Measurements from ENCODE around the gene SGF29. TPM values are rescaled to one million over a fixed set of nuclear protein-coding genes. Genes with fewer than 3 reads are reported as not detected.
A peak's percentile ranks its signal among the peaks of the same experiment; 100 is the strongest.
"Not testable (repeated sequence)": the region's sequence is repeated elsewhere in the genome, so short reads cannot be mapped to it uniquely, and the experiment has no call there.

SGF29 gene
- total and polyA plus RNA-seq, 12 donors, result 18.4 to 118 (median 29.9) TPM

DNA sequence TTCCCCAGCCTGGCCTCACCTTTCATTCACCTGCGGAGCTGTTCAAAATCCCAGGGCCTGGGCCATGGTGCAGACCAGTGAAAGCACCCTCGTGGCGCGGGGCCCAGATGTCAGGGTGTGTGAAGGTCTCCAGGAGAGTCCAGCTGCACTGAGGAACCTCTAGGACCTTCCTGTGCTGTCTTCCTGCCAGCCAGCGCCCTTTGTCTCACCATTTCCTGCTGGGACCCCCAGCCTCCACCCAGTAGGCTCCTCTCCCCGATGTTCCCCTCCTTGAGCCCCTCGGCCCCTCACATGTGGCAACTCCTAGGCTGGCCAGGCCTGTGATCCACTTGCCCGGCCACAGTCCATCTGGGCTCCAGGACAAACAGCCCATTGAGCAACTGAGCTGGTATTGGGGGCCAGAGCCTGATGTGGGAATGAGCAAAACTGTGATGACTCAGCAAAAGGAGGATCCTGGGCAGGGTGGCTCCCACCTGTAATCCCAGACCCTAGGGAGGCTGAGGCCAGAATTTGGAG, 42.5 kb downstream of the SGF29 start:
- H3K9me3 ChIP-seq (replicated peaks in 1 of 3), result no peaks in the 10 kb centered on the region
- H3K4me3 ChIP-seq, result no peak overlapping the region
- H3K36me3 ChIP-seq (replicated peaks in 1 of 2), result peaks cover 0 to 2% of the 10 kb centered on the region in 2 donors
- TF ChIP-seq, protein P1, sequence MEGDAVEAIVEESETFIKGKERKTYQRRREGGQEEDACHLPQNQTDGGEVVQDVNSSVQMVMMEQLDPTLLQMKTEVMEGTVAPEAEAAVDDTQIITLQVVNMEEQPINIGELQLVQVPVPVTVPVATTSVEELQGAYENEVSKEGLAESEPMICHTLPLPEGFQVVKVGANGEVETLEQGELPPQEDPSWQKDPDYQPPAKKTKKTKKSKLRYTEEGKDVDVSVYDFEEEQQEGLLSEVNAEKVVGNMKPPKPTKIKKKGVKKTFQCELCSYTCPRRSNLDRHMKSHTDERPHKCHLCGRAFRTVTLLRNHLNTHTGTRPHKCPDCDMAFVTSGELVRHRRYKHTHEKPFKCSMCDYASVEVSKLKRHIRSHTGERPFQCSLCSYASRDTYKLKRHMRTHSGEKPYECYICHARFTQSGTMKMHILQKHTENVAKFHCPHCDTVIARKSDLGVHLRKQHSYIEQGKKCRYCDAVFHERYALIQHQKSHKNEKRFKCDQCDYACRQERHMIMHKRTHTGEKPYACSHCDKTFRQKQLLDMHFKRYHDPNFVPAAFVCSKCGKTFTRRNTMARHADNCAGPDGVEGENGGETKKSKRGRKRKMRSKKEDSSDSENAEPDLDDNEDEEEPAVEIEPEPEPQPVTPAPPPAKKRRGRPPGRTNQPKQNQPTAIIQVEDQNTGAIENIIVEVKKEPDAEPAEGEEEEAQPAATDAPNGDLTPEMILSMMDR (IDR thresholded peaks at IDR 0.05), result no peak
- TF ChIP-seq POLR2A (IDR thresholded peaks at IDR 0.05), result no peak
- H3K27me3 ChIP-seq, result no peaks in the 10 kb centered on the region
- H3K4me1 ChIP-seq (replicated peaks in 1 of 2), result peaks cover 3 to 4% of the 10 kb centered on the region in 2 donors
- peak overlapping the region in 1 of 5 donors; percentile 29 for H3K27ac ChIP-seq
- intact Hi-C loops (cut with DNase I), result no loop called here
- no peak for DNase-seq
- WGBS, 4 donors, result 71 to 80% (median 77%) methylated on average over 3 to 8 of the region's 8 CpGs

DNA sequence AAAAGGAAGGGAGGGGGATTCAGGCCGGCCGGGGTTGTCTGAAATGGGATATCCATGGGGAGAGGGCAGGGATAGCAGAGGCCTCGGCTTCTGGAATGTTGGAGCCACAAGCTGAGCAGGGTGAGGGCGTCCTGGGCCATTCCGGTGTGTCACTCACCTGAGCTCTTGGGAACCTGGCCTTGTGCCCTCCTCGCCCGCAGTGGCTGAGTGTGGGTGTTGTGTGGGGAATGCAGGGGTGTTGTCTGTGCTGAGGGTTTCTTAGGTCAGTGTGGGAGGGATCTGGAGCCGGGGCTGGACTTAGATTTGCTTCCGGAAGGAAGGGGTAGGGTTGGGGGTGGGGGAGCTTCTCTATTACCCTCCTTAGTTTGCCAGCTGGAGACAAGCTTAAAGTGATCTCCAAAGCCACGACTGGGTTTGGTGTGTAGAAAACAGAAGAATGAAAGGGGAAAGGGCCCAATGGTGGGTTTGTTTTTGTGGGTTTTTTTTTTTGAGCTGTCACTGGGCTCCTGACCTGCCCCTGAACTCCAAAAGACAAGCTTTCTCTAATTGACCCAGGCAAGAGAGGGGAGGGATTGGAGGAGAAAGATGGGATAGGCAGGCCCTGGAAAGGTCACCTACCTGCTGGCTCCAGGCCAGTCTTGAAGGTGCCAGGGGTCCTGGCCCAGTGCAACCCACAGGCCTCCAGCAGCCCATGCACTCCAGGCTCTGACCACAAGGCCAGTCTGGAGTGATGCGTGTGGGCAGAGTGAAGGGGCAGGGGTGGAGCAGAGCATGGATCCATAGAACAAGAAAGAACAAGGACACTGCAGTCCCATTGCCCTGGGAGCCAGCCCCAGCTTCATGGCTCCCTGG, 43.3 kb downstream of the SGF29 start, which contains the start of gene SULT1A2:
Gene SULT1A2, minus strand, starts transcription at position 211 of the 852 bp plus-strand sequence. CDS start 1,120 bp downstream, outside the sequence.
- 45 to 61% (median 52%) methylated on average over 8 to 11 of the region's 11 CpGs for WGBS, 4 donors
- TF ChIP-seq, protein P1 (IDR thresholded peaks at IDR 0.05), result no peak
- no peak for TF ChIP-seq POLR2A (IDR thresholded peaks at IDR 0.05)
- H3K9me3 ChIP-seq (replicated peaks in 1 of 3), result no peaks in the 10 kb centered on the region
- intact Hi-C loops (cut with DNase I), result no loop called here
- no peaks in the 10 kb centered on the region for H3K27me3 ChIP-seq
- peaks cover 3 to 4% of the 10 kb centered on the region in 2 donors for H3K4me1 ChIP-seq (replicated peaks in 1 of 2)
- H3K36me3 ChIP-seq (replicated peaks in 1 of 2), result no peaks in the 10 kb centered on the region
- no peak for DNase-seq
- no peak within 1 kb of the TSS for H3K4me3 ChIP-seq
- H3K27ac ChIP-seq, result peak within 1 kb of the TSS in 1 of 5 donors; percentile 29

DNA sequence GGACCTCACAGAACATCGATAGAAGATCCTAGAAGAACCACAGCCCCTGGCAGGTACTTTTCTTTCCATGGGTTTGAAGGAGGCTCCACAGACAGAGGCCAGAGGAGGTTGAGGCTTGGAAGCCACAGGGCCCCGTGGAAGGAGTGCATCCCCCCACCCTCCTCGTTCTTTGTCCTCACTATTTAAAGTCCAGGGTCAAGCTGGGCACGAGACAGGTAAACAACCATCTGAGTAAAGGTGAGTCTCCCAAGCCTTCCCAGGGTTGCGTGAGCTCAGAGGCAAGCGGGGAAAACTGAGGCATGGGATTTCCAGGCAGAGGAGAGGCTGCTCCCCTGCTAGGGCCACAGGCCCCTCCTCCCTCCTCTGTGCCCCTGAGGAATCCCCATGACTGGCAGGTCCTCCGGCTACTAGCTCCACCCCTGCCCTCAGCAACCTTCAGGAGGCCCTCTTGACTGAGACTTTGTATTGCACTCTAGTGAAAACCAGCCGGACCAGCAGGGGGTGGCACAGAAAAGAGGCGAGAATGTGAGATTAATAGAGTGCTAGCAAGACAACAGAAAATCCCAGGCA, 44.1 kb downstream of the SGF29 start:
- intact Hi-C loops (cut with DNase I), result no loop called here
- Histone ChIP-seq H3K27ac (no peak overlapping the region), H3K27me3 (no peaks in the 10 kb centered on the region), H3K36me3 (replicated peaks in 1 of 2) (no peaks in the 10 kb centered on the region), H3K4me1 (replicated peaks in 1 of 2) (peaks cover 3 to 4% of the 10 kb centered on the region in 2 donors), H3K4me3 (no peak overlapping the region), H3K9me3 (replicated peaks in 1 of 3) (no peaks in the 10 kb centered on the region)
- WGBS, 4 donors, result 73 to 78% (median 77%) methylated on average over 6 to 9 of the region's 9 CpGs
- no peak for DNase-seq
- TF ChIP-seq, protein P1 (IDR thresholded peaks at IDR 0.05), result no peak
- no peak for TF ChIP-seq POLR2A (IDR thresholded peaks at IDR 0.05)

DNA sequence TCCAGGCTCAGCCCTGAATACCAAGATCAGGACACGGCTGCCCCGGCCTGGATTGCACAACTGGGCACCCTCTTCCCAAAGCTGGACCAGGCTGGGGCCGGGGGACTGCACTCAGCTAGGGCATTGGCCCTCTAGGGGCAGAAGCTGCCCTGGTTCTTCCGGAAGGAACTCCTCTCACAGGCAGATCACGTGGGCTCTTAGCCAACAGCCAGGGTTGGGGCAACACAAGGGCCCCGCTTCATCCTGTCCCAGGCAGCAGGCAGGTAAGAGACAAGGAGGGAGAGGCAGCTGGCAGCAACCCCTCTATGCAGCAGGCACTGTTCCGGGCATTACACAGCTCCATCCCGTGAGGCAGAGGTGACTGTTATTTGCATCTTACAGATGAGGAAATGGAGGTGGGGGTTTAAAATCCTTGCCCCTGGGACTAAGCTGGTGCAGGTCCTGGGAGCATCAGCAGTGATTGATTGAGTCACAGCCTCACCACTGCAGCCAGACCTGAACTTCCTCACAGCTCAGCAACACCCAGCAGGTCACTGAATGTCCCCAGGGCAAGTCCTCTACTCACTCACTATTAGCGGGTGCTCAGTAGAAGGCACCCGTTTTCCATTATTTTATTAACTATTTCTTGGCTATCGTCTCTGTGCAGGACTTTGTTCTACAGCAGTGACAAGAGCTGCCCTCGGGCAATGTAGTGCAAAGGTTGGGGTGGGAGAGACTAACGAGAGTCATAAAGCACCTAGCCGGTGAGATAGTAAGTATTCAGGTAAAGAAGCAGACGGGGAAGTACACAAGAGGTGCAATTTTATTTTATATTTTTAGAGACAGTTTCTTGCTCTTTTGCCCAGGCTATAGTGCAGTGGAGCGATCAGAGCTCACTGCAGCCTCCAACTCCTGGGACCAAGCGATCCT, 45.9 kb downstream of the SGF29 start:
- not testable (repeated sequence) for DNase-seq; H3K4me3 ChIP-seq; H3K9me3 ChIP-seq (replicated peaks in 1 of 3); H3K27ac ChIP-seq; H3K36me3 ChIP-seq (replicated peaks in 1 of 2); H3K4me1 ChIP-seq (replicated peaks in 1 of 2); H3K27me3 ChIP-seq
- intact Hi-C loops (cut with DNase I), result loop anchor here in 1 of 2 donors (10.0 kb wide), 1 partner anchor 105 kb away; the partner anchor contains the start of genes APOBR and CLN3
- WGBS, 4 donors, result no CpG with 5 or more reads among the region's 17 CpGs

DNA sequence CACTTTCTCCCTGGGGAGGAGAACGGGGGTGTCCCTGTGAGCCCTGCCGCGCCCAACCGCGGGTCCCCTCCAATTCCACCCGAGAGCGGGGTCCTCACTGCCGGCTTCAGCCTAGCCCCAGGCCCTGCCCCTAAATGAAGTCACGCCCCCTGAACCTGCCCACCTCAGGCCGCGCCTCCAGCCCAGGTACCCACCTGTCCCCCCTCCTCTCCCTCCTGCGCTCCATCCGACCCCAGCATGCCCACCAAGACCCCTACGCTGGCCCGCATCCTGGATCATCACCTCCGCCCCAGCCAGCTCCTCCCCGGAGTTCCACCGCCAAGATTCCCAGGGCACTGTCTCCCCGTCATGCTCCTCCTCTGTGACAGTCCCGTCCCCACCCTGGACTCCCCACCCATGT, 47.2 kb downstream of the SGF29 start:
- peak in 1 of 7 donors; percentile 5 for DNase-seq
- H3K36me3 ChIP-seq (replicated peaks in 1 of 2), result peaks cover 0 to 16% of the 10 kb centered on the region in 2 donors
- not testable (repeated sequence) for H3K4me3 ChIP-seq; H3K27me3 ChIP-seq; H3K4me1 ChIP-seq (replicated peaks in 1 of 2); H3K9me3 ChIP-seq (replicated peaks in 1 of 3); H3K27ac ChIP-seq
- intact Hi-C loops (cut with DNase I), result loop anchor here in 1 of 2 donors (10.0 kb wide), 1 partner anchor 106 kb away; the partner anchor contains the start of genes APOBR and CLN3
- WGBS, 4 donors, result 51 to 80% (median 71%) methylated on average over 2 to 9 of the region's 20 CpGs

DNA sequence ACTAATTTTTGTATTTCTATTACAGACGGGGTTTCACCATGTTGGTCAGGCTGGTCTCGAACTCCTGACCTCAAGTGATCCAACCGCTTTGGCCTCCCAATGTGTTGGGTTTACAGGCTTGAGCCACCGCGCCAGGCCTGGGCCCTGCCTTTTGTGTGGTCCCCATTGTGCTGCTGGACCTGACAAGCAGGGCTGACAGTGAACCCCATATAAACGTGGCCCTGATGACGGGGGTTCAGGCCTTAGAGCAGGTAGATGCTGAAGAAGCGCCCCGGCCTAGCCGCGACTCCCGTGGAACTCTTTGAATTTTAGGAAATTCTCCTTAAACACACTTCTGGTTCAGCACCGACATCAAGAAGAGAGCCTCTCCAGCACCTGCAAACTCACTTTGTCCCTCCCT, 47.9 kb downstream of the SGF29 start:
- not testable (repeated sequence) for H3K9me3 ChIP-seq (replicated peaks in 1 of 3); DNase-seq; H3K4me3 ChIP-seq; H3K4me1 ChIP-seq (replicated peaks in 1 of 2); H3K27me3 ChIP-seq; H3K27ac ChIP-seq
- H3K36me3 ChIP-seq (replicated peaks in 1 of 2), result peaks cover 0 to 22% of the 10 kb centered on the region in 2 donors
- intact Hi-C loops (cut with DNase I), result loop anchor here in 1 of 2 donors (10.0 kb wide), 1 partner anchor 107 kb away; the partner anchor contains the start of genes APOBR and CLN3
- WGBS, 4 donors, result 80 to 96% (median 91%) methylated on average over 1 to 11 of the region's 13 CpGs

DNA sequence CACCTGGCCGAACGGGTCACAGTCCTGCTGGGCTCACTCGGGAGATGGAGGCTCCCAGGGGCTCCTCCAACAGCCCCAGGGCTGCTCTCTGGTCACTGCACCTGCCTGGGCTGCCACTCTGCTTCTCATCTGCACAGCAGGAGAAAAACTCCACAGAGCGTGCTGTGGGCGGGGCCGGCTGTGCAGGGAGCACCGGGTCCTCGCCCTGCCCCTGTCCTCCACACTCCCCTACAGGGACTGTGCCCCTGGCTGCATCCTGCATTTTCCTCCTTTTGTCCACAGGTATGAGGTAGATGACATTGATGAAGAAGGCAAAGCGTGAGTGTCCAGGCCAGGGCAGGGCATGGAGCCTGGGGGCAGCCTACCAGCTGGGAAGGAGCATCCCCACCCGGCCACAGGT, 48.3 kb downstream of the SGF29 start:
- H3K4me3 ChIP-seq; H3K9me3 ChIP-seq (replicated peaks in 1 of 3); H3K27me3 ChIP-seq; H3K27ac ChIP-seq; H3K4me1 ChIP-seq (replicated peaks in 1 of 2); DNase-seq: not testable (repeated sequence)
- 74 to 86% (median 80%) methylated on average over 5 of the region's 10 CpGs; no CpG with 5 or more reads in 1 of the 4 donors for WGBS, 4 donors
- H3K36me3 ChIP-seq (replicated peaks in 1 of 2), result peaks cover 0 to 25% of the 10 kb centered on the region in 2 donors
- intact Hi-C loops (cut with DNase I), result loop anchor here in 1 of 2 donors (10.0 kb wide), 1 partner anchor 107 kb away; the partner anchor contains the start of genes APOBR and CLN3
